ELR (cell line): ENCODE data around the gene TMEM94.

Experiments used
- DNase-seq: peaks from one replicate; pipeline ENCODE4 v3.0.0-alpha.2; 2015; ENCODE audit warnings: low read depth

Gene TMEM94

DNA sequence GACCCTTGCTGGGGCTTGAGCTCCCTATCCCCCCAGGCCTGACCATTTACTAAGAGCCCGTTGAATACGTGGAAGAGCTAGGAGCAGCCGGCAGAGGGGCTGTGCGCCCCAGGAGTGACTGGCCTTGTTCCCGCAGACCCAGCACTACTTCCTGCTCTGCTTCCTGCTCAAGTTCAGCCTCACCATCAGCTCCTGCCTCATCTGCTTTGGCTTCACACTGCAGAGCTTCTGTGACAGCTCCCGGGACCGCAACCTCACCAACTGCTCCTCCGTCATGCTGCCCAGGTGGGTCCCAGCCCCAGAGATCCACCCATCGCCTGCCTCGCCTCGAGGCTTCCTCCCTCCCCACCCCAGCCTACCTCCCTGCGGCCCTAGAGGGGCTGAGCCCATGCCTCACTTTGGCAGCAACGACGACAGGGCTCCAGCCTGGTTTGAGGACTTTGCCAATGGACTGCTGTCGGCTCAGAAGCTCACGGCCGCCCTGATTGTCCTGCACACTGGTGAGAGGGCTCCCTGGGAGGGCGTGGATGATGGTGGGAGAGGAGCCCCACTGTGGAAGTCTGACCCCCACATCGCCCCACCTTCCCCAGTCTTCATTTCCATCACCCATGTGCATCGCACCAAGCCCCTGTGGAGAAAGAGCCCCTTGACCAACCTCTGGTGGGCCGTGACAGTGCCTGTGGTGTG is 41.7 kb downstream of the TMEM94 start:
- DNase-seq, result no peak

GRCh38 chr17:75498726-75499213 is 42.3 kb downstream of the TMEM94 start:
- no peak for DNase-seq

GRCh38 chr17:75499313-75500022 is 43.0 kb downstream of the TMEM94 start:
- no peak for DNase-seq

DNA sequence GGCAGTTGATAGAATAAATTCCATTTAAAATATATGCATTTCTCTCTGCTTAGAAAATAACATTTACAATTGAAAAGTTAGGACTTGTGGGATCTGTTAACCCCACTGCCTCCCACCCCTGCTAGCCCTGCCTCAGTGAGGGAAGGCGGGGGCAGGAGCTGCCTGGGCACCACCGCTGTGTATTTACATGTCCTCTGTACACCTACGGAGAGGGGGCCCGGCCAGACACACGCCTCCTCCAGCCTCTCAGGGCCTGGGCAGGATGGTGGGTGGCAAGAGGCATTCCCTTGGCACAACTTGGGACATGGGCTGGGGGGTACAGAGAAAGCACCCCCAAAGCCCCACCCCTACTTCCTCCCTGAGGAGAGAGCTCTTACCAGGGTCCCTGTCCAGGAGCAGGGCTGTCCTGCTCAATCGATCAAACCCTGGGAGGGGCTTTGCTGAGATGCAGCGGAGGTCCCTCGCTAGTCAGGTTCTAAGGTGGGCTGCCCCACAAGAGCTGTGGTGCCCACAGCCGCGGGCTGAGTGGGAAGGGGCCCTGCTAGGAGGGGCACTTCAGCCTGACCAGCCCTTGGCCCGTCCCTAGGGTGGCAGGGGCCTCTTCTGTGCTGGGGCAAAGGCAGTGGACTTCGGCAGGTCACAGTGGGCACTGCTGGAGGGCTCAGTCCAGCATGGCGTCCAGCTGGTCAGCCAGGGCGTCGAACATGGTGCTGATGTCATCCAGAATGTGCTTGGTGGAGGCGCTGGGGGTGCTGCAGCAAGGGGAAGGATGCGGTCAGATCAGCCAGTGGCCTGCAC is 44.2 kb downstream of the TMEM94 start:
- no peak for DNase-seq

GRCh38 chr17:75501378-75502071 is 45.1 kb downstream of the TMEM94 start:
- no peak for DNase-seq

GRCh38 chr17:75502072-75502720 is 45.8 kb downstream of the TMEM94 start:
- DNase-seq, result no peak

DNA sequence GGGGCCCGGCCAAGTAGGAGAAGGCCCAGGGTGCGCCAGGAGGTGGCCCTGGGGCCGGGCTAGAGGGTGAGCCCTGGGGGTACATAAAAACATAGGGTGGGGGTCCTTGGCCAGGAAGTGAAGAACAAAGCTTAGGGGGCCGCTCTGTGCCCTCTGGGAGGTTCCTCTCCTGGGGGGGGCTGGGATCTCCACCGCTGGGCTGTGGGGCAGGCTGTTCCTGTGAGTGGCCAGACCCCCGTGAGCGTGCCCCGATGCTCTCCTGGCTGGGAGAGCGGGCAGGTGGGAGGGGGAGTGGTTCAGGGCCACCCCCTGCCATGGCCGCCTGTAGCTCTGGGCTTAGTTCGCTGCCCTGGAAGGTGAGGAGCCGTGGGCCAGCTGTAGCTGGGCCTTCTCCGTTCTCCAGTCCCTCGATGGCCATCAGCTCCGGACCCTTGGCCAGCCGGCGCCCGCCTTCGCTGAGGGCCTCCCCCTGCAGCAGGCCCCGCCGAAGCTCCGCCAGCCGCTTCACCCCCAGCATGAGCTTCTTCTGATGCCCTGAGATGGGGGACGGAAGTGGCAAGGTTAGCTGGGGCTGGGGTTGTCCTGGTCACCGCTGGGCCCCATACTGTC is 46.4 kb downstream of the TMEM94 start:
- no peak for DNase-seq

GRCh38 chr17:75503337-75503950 is 47.0 kb downstream of the TMEM94 start:
- DNase-seq, result no peak

- no peak for DNase-seq
Measured at GRCh38 chr17:75503976-75504346, 47.5 kb downstream of the TMEM94 start.

DNA sequence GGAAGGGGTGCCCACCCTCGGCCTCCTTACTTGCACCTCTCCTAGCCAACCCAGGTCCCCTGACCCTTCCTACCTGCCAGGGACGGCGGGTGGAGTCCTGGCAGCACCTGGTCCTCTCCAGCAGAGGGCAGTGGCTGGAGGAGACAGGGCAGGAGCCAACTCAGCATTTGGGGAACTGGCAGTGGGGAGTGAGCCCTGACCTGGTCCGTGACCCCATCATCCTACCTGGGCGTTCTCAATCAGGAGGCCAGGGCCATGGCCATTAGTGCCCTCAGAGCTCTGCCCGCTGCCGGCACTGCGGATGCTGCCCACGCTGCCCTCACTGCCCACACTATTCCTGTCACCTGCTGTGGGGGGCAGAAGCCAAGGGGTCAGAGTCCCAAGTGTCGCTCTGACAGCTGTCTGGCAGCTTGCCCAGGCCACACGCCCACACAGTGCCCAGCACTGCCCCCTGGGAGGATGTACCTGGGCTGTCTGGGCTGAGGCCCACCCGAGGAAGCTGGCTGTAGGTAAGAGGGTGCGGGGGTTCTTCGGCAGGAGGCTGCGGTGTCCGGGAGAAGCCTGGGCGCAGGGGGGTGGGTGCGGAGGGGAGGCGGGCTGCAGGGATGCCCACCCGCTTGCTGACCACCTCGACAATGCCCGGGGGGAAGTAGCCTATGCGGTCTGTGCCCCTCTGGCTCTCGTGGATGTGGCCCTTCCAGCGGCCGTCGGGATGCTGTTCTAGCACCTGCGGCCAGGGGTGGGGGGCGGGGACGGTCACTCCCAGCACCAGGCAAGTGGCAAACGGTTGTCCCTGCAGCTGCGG is 48.1 kb downstream of the TMEM94 start:
- DNase-seq, result peak; percentile 52

- DNase-seq, result no peak
Measured at GRCh38 chr17:75505152-75505409, 48.6 kb downstream of the TMEM94 start.

- no peak for DNase-seq
Measured at GRCh38 chr17:75505640-75506039, 49.2 kb downstream of the TMEM94 start.

DNA sequence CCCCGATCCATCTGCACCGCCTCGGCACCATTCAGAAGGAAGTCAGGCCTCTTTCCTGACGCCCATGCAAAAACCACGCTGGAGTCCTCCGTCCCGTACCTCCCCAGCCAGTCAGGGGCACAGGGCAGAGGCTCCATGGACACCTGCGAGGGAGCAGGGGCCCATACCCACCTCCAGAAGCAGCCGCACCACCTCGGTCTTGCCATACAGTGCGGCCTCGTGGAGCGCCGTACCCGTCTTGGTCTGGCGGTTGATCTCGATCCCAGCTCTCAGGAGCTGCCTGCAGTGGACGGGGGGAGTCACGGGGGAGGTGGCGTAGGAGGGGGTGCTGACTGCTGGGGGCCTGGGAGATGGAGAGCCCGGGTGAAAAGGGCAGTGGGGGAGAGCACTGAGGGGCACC is 49.7 kb downstream of the TMEM94 start:
- DNase-seq, result no peak

- DNase-seq, result no peak
Measured at GRCh38 chr17:75506888-75507287, 50.5 kb downstream of the TMEM94 start.

DNA sequence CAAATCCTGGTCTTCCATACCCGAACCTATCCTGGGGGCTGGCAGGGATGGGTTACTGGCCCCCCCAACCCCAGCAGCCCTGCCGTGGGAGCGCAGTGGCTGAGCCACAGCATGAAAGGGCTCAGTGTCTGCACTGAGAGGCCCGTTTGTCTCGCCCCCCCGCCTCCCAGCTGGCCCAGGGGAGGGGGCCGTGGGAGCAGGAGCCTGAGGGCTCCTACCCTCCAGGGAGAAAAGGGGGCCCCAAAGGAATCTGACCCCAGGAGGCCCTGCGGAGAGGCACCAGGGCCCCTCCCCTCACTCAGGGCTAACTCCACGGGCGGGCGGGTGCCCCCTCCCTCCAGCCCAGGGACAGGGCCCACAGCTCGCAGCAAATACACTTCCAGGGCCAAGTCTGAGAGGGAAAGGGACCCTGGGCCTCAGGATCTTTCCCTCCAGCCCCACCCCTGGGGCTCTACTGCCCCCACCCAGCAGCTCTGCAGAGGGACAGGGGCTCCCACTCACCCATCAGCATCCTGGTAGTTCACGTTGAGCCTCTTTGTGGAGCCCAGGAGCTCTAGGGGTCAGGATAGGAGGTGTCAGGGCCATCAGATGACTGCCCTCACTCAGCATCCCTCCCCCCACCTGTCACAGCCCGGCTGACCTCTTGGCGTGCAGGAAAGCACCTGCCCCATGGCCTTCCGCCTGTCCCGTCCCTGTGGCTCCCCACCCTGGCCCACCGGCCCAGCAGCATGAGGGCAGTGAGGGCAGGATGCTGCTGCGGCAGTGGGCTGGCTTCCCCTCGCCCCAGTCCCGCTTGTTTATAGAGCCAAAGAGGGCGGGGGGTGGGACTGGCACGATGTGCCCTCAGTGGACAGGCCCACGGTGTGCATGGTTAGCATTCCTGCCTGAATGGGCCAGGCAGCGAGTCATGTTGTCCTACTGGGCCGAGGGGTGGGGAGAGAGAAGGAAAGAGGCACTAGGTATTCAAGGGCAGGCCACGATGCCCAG is 51.6 kb downstream of the TMEM94 start:
- DNase-seq, result no peak

DNA sequence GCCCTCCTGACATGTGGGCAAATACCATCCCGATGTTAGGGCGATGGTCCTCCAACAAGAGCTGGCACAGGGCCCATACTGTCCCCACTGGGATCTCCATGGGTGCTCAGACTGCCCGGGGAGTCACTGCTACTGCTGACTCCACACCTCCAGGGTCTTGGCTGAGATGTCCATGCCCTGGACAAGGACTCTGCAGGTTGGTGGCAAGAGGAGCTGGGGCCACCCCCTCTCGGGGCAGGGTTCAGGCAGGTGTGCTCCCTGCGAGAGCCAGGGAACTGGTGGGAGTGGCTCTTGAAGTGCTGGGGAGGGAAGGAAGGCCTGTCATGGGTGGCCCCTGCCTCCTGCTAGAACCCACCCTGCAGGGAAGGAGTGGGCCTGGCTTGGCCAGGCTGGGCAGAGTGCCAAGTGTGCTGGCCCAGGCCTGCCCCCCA is 52.5 kb downstream of the TMEM94 start:
- no peak for DNase-seq

GRCh38 chr17:75509528-75510258 is 53.3 kb downstream of the TMEM94 start:
- DNase-seq, result no peak

DNA sequence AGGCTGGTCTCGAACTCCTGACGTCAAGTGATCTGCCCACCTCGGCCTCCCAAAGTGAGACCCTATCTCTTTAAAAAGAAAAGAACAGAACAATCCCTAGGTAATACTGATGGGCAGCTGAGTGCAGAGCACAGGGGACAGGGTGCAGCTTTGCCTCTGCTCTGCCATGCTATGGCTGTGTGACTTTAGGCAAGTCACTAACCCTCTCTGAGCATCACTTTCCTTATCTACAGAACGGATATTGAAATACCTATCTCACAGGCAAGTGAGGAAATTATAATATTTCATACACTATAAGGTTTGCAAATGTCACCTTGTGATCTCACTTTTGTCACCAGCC is 54.8 kb downstream of the TMEM94 start:
- DNase-seq, result no peak
